Medulla oblongata (tissue), 1 donor: ENCODE data around the gene ACTG2.
"Not testable (repeated sequence)": the region's sequence is repeated elsewhere in the genome, so short reads cannot be mapped to it uniquely, and the experiment has no call there.

Experiments used
- DNase-seq: peaks from one replicate; pipeline ENCODE4 v3.0.0-alpha.2; 2015; ENCODE audit errors: extremely low spot score

ACTG2 gene

DNA sequence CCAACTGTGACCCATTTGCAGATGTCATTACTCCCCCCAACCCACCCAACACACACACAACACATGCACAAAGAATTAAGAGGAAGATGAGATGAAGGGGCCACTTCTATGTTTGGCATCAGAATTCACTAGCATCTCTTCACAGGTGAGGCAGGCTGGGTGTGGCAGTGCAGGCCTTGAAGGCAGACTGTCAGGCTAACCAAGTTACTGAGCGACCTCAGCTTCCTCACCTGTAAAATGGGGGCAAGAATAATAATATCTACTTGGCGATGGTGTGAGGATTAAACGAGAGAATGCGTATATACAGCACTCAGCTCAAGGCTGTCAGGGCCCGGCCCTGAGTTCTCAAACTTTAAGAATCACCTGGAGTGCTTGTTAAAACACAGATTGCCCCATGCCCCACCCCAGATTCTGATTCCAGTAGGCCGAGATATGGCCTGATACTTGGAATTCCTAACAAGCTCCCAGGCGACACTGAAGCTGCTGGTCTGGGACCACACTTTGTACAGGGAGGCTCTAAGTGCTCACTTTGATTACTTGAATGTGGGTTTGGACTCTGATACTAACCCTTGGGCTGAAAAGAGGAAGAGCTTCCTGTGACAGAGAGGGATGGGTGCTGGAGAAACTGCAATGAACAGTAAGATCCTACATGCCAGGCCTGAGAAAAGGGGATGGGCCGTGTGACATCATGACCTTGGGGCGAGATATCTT, 1.1 kb downstream of the ACTG2 start:
- DNase-seq = no peak

DNA sequence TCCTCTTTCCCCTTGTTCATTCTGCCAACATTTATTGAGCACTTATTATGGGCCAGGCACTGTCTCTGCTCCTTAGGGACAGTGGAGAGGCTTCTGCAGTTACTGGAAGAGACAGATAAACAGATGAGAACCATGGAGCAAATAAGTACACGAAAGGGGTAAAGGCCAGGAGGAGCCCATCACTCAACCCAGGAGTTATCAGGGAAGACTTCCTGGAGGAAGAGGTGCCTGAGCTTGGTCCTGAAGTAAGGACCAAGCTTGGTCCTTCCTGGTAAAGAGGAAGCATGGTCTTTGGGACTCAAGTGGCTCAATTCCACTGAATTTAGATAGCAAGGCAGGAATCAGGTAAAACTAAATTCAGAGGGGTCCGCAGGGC, 1.7 kb downstream of the ACTG2 start:
- DNase-seq = no peak

DNA sequence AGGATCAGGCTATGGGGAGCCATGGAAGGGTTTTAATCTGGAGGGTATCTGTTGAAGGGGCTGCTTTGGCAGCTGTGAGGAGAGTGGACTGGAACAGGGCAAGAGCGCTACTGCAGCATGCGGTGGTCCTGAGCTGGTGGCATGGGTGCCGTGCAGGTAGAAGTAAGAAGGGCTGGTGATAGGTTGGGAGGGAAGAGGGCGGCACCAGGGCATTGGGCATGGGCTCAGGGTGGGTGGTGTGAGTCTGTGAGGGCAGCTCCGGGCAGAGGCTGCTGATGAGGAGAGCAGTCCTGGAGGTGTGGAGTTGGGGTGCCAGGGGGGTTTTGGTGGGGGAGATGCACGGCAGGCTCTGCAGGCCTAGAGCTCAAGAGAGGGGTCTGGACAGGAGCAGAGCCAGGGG, 2.1 kb downstream of the ACTG2 start:
- no peak for DNase-seq

DNA sequence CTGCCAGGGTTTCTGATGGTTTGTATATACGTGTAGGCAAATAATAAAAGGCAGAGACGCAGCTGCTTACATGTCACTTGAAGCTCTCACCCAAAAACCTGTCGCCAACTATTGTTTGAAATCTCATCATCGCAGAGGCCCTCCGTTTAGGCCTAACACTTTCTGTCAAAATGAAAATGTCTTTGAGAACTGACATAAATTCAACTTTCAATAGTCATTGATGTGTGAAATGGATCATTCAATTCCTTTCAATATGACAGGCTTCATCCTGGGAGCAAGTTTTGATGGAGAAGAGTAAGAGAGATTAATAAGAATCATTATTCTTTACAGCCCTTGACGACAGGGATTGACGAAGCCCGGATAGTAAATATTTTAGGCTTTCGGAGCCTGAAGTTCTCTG, 2.7 kb downstream of the ACTG2 start:
- no peak for DNase-seq

DNA sequence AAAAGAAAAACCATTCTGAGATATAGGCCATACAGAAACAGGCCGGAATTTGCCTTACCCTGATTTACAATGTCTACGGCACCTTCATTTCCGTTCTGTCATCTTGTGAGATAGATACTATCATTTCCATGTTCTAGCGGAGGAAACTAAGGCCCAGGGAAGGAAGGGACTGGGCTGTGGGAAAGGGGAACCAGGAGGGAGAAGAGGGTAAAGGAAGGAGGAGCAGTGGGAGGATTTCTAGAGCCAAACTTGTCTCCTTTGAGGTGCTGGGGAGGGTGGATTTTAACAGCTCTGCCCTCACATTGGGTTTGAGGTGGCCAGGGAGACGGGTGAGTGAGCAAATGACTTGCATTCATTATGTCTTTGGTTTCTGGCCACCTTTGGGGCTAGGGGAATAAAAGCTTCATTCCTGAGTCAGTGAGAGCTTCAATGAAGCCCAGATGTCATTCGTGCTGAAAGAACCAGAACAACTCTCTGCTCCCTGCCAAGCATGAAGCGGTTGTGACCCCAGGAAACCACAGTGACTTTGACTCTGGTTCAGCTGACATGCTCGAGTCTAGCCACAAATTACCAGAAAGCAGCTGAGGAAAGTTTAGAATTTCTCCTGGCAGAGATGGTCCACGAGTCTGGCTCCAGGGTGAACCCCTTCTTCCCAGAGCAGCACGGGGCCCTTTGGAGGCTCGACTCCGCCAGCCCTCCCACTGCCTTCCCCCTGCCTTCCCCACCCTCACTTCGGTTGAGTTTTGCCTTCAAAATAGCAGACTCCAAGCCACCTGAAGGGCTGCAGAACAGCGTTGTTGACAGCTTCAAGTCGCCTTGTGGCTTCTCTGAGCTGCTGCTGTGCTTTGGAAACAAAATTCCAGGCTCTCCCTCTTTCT, 3.8 kb downstream of the ACTG2 start:
- DNase-seq = peak; percentile 73

DNA sequence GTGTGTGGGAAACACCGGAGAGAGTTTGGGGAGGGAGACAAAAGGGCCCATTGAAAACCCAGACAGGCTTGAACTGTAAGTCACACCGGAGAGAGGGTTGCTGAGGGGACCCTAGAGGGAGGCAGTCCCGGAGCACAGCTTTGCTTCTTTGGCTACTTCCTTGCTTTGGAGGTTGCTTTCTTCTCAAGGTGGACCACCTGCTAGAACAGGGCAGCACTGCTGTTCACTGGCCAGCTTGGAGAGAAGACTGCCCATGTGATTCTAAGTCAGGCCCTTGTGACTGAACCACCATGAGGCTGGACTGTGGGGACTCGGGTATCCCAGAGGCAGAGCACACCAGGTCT, 4.4 kb downstream of the ACTG2 start:
- no peak for DNase-seq

DNA sequence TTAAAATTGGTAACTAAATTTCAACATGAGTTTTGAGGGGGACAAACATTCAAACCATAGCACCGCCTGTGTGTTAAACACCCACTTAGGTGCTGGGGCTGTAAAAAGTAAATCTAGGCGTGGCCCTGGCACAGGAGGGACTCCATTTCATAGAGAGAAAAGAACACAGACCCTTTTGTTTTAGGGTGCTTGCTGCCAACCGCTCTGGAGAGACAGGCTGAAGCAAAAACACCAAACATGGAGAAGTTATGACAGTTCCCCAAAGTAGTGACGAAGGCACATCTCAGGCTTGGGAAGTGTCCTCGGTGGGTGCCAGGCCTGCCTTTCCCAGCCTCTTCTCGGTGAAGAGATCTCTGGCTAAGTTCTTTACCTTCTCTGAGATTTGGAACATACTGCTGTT, 5.1 kb downstream of the ACTG2 start:
- no peak for DNase-seq

DNA sequence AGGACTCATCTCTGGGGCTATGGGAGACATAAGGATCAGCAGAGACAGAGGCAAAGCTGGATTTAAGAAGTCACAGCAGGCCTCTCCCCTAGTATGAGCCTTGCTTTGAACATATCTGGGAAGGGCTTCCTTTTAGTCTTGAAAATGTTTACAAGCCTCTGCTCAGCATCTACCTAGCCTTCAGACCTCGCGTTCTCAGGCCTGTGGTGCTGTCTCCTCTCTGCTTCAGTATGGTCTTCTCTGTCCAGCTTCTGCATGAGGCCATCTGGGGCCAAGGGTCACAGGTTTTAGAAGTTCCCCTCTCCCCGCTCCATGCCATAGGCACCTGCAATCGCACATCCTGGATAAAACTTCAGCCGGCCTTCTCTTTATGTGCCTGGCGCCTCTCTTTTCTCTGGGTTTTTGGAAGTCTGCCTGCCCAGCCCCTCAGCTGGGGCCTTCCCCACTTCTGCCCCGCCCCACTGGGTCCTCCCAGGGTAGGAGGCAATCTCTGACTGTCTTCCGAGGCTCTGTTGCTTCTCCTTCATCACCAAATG, 7.1 kb downstream of the ACTG2 start:
- no peak for DNase-seq

DNA sequence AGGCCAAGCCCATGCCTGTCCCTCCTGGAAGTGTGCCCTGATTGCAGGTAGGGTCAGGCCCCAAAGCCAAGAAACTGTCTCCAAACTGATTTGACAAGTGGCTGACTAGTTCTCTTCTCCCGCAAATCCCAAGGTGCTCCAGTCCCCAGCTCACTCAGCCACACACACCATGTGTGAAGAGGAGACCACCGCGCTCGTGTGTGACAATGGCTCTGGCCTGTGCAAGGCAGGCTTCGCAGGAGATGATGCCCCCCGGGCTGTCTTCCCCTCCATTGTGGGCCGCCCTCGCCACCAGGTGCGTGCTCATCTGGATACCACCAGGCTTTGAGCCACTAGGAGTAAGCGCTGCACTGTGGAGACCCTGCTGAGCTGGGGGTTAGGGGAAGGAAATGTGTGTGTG, 8.3 kb downstream of the ACTG2 start:
- DNase-seq = no peak

DNA sequence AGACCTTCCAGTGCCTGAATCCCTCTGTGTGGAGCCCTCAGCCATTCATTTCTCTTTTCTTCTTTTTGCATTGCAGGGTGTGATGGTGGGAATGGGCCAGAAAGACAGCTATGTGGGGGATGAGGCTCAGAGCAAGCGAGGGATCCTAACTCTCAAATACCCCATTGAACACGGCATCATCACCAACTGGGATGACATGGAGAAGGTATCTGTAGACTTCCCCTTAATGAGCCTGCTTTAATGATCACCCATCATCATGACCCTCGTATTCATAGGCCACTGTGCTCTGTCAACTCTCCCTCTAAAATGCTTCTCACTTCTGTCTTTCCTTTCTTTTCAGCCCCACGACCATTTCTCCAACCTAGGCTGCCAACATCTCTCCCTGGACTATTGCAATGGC, 9.5 kb downstream of the ACTG2 start:
- no peak for DNase-seq

DNA sequence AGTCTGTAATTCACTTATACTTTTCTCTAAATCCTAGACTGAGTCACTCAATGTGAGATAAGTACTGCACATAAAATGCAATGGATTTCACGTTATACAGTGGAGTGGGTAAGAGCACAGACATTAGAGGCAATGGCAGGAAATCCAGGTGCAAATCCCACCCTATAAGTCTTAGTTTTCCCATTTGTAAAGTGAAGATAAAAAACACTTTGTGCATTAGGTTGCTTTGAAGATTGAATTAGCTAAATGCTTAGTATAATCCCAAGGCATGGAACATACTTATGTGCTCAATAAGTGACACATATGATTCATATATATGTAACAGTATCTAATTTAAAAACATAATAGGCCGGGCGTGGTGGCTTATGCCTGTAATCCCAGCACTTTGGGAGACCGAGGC, 10.5 kb downstream of the ACTG2 start:
- DNase-seq = no peak

DNA sequence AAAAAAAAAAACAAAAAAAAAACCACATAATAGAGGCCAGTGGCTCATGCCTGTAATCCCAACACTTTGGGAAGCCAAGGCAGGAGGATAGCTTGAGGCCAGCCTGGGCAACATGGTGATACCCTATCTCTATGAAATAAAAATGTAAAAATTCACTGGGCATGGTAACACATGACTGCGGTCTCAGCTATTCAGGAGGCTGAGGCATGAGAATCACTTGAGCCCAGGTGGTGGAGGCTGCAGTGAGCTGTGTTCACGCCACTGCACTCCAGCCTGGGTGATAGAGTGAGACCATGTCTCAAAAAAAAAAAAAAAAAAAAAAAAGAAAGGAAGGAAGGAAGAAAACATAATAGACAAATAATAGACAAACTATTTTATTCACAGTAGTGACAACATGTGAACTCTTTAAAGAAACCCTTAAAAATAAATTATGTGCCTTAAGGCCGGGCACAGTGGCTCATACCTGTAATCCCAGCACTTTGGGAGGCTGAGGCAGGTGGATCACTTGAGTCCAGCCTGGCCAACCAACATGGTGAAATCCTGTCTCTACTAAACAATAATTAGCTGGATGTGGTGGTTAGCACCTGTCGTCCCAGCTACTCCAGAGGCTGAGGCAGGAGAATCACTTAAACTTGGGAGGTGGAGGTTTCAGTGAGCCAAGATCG, 11.3 kb downstream of the ACTG2 start:
- not testable (repeated sequence) for DNase-seq

DNA sequence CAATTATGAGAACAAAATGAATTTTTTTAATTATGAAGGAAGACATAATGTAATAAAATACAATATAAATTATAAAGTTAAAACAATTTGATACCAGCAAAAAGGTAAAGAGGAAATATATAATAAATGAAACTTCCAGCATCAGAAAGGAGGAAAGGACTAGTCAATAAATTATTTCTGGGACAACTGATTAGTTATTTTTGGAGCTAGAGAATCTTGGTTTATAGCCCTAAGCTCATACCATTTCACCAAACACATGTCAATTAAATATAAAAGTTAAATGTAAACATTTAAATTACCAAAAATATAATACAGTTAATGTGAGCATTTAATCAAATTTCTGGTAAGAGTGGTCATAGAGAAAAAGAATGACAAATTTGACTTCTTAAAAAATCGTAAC, 12.1 kb downstream of the ACTG2 start:
- DNase-seq = no peak

DNA sequence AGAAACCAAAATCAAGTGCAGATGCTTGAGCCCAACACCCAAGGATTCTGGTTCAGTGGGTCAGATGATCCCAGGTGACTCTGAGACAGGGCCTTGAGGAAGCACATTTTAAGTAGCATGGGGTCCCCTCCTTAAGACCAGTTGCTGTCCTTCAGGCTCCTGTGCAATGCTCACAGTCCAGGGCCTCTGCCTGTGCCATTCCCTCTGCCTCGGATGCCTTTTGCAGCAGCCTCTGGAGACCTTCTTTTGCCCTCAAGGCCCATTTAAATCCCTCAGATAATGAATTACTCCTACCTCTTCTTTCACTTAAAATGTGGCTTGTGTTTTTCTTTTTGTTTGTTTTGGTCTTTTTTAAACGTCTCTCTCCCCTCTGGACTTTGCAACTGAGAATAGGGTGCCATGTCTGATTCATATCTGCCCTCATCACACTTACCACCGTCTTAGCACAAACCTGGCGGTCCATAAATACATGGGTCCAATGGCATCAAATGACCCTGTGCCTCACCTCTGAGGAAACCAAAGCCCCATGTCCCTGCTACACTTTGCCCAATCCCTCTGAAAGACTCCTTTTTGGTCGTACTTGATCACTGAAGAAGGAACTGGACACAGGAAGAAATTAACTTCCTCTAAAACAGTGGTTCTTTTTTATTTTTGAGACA, 14.2 kb downstream of the ACTG2 start:
- no peak for DNase-seq

DNA sequence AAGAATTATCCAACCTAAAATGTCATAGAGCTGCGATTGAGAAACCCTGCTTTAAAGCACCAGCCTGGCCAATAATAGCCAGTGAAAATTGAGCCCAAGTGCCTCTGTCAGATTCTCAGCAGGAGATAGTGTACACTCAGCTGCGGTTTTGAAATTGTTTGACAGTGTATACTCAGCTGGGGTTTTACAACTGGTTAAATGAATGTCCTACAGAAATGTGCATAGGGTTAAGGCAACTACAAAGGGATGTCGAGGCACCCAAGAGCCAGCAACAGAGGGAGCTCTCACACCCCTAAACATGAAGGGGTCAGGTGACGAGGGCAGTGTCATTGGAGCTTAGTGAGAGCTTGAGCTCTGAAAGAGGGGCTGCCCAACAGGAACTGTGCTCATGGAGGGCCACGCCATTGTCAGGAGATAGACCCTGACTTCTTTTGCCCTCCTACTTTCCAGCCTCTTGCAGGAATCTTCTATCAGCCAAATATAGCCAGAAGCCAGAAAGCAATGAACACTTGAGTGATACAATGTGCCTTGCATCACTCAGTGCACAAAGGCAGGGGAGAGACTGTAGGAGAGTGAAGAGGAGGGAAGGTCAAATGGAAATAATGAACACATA, 15.1 kb downstream of the ACTG2 start:
- peak; percentile 49 for DNase-seq

DNA sequence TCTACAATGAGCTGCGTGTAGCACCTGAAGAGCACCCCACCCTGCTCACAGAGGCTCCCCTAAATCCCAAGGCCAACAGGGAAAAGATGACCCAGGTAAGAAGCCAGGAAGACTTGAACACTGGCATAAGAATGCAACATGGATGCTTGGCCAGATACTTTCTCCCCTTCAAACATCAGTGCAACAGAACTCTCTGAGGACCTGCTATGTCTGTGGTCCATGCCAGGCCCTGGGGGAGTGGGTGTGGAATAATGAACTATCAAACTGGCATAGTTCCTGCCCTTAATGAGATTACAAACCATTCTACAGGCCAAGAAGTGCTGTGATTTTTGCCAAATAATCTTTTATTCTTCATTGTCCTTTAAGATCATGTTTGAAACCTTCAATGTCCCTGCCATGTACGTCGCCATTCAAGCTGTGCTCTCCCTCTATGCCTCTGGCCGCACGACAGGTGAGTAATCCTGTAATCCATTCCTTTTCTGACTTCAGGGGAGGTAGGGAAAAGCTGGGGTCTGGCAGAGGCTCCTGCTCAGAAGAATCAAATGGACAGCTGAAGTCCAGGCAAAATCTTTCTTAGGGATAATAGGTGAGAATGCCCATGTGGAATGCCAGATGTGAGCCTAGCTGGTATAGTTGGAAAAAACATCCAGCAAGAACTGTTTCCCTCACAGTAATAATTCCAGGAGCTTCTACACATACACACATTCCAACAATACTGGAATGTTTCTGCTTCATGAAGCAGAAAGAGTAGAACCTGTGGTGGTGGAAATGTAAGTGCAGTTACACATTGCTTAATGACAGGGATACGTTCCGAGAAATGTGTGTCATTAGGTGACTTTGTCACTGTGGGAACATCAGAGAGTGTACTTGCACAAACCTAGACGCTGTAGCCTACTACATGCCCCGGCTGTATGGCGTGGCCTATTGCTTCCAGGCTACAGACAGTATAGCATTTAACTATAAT, 16.2 kb downstream of the ACTG2 start:
- DNase-seq = no peak

DNA sequence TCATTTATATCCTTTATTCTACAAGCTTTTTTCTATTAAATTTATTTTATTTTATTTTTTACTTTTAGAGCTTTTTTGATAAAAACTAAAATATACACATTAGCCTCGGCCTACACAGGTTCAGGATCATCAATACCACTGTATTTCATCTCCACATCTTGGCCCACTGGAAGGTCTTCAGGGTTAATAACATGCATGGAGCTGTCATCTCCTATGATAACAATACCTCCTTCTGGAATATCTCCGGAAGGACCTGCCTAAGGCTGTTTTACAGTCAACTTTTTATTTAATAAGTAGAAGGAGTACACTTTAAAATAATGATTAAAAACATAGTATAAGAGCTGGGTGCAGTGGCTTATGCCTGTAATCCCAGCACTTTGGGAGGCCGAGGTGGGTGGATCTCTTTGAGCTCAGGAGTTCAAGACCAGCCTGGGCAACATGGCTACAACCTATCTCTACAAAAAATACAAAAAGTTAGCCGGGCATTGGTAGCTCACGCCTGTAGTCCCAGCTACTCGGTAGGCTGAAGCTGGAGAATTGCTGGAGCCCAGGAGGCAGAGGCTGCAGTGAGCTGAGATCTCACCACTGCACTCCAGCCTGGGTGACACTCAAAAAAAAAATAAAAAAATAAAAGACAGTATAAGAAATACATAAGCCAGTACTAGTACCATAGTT, 18.2 kb downstream of the ACTG2 start:
- DNase-seq = no peak

DNA sequence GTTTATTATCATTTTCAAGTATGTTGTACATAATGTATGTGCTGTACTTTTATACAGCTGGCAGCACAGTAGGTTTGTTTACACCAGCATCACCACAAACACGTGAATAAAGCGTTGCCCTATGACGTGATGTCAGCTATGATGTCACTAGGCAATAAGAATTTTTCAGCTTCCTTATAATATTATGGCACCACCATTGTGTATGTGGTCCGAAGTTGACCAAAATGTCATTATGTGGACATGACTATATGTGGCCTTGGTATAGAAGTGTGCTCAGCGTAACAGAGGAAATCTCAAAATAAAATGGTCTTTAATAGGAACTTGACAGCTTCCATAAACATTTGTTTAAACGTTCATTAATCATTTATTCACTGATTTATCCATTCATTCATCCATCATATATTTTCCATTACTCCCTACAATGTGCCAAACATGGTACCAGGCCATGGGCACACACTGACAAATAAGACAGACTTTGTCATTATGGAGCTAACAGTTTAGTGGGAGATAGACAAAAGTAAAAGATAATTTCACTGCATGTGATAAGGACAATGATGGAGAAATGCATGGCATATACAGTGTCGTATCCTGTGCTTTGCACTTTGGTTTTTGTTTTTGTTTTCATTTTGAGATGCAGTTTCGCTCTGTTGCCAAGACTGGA, 18.9 kb downstream of the ACTG2 start:
- no peak for DNase-seq

DNA sequence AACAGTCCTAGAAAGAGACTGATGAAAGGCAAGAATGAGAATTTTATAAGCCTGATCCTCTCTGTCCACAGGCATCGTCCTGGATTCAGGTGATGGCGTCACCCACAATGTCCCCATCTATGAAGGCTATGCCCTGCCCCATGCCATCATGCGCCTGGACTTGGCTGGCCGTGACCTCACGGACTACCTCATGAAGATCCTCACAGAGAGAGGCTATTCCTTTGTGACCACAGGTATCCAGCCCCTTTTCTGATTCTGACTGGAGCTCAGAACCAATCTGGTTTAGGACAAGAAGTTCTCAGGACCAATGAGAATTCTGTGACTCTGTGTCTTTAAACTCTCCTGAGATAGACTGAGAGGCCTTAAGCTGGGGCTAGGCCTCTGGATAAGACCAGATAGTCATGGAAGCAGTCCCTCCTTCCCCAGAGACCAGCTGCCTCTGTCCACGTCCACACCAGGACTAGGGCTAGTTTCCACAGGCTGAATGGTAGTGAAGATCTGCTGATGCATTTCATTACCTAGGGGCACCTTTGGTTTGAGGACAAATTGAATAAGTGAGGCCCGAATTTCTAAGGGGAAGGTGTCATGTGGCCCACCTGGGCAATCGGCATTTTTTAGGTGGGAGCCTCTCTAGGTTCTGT, 20.7 kb downstream of the ACTG2 start:
- no peak for DNase-seq
